ENCODE measurements around the gene DBNDD1.

DNA sequence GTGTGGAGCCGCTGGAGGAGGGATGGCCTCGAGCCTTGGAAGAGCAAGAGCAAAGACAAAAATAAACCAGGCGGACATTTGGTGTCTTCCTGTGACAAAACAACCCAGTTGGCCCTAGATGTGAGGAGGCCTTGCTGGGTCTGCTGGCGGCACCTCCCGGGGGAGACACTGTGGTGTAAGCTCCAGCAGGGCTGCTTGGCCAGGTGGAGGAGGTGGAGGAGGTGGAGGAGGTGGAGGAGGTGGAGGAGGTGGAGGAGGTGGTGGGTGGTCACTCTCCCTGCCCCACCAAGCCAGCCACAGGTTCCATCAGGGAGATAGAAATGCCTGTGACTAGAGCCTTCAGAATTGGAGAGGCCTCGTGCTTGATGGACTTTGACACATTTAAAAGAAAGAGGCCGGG is 32.1 kb downstream of the DBNDD1 start:
- no peak for TF ChIP-seq TAF1 (IDR thresholded peaks at IDR 0.05; ENCODE audit: low read depth, low read length)
- no peak for TF ChIP-seq POLR2A (IDR thresholded peaks at IDR 0.05; ENCODE audit: low read depth, low read length)
- TF ChIP-seq POLR2AphosphoS5 (IDR thresholded peaks at IDR 0.05; ENCODE audit: low read depth, low read length), result no peak
- TF ChIP-seq SPI1 (IDR thresholded peaks at IDR 0.05; ENCODE audit: low read depth, low read length), result no peak
